ENCODE results near the gene CETN2.

The CETN2 gene

GRCh38 chrX:152830312-152831305, at the start of gene CETN2, which contains the start of gene NSDHL:
Gene CETN2, minus strand, starts transcription at chrX:152830757. Its CDS starts 47 bp downstream, at chrX:152830710.
Gene NSDHL, plus strand, starts transcription at chrX:152831063. Its CDS starts 15,262 bp downstream, at chrX:152846325.
- CTCF ChIA-PET, result interaction anchor here (1.2 kb wide), 1 partner anchor 10 kb away, joined by 7 read pairs; no protein-coding TSS in a partner anchor
- H3K9me3 Mint-ChIP-seq, result no peaks in the 10 kb centered on the region
- peak within 1 kb of the TSS; percentile 72 for H3K27ac Mint-ChIP-seq
- H3K36me3 Mint-ChIP-seq, result peaks cover 13% of the 10 kb centered on the region
- DNase-seq, result peak; percentile 95
- peak within 1 kb of the TSS; percentile 97 for H3K4me3 Mint-ChIP-seq
- H3K4me1 Mint-ChIP-seq, result peaks cover 35% of the 10 kb centered on the region
- no peaks in the 10 kb centered on the region for H3K27me3 Mint-ChIP-seq

GRCh38 chrX:152878976-152879755, 48.6 kb upstream of the CETN2 start:
- no peaks in the 10 kb centered on the region for H3K36me3 Mint-ChIP-seq
- peaks cover 4% of the 10 kb centered on the region for H3K27me3 Mint-ChIP-seq
- H3K4me1 Mint-ChIP-seq, result no peaks in the 10 kb centered on the region
- H3K27ac Mint-ChIP-seq, result no peak overlapping the region
- no peaks in the 10 kb centered on the region for H3K9me3 Mint-ChIP-seq
- DNase-seq, result no peak
- no peak overlapping the region for H3K4me3 Mint-ChIP-seq
- CTCF ChIA-PET, result no interaction called here

- Mint-ChIP-seq H3K27ac (no peak overlapping the region), H3K36me3 (no peaks in the 10 kb centered on the region), H3K27me3 (no peaks in the 10 kb centered on the region), H3K4me1 (peaks cover 4% of the 10 kb centered on the region), H3K4me3 (no peak overlapping the region), H3K9me3 (no peaks in the 10 kb centered on the region)
- CTCF ChIA-PET, result no interaction called here
- DNase-seq, result no peak
Measured at GRCh38 chrX:152876931-152877840, 46.6 kb upstream of the CETN2 start.

- H3K4me3 Mint-ChIP-seq, result no peak overlapping the region
- no peak for DNase-seq
- H3K4me1 Mint-ChIP-seq, result peaks cover 11% of the 10 kb centered on the region
- no peak overlapping the region for H3K27ac Mint-ChIP-seq
- H3K36me3 Mint-ChIP-seq, result peaks cover 13% of the 10 kb centered on the region
- no peaks in the 10 kb centered on the region for H3K27me3 Mint-ChIP-seq
- CTCF ChIA-PET, result no interaction called here
- H3K9me3 Mint-ChIP-seq, result no peaks in the 10 kb centered on the region
Measured at GRCh38 chrX:152873361-152873760, 42.8 kb upstream of the CETN2 start.

GRCh38 chrX:152872522-152872921, 42.0 kb upstream of the CETN2 start:
- H3K27ac Mint-ChIP-seq, result no peak overlapping the region
- no peak overlapping the region for H3K4me3 Mint-ChIP-seq
- peaks cover 14% of the 10 kb centered on the region for H3K36me3 Mint-ChIP-seq
- peaks cover 11% of the 10 kb centered on the region for H3K4me1 Mint-ChIP-seq
- CTCF ChIA-PET, result no interaction called here
- DNase-seq, result no peak
- no peaks in the 10 kb centered on the region for H3K27me3 Mint-ChIP-seq
- no peaks in the 10 kb centered on the region for H3K9me3 Mint-ChIP-seq

- CTCF ChIA-PET, result no interaction called here
- DNase-seq, result no peak
- Mint-ChIP-seq H3K4me3 (no peak overlapping the region), H3K4me1 (peaks cover 11% of the 10 kb centered on the region), H3K27me3 (no peaks in the 10 kb centered on the region), H3K36me3 (peaks cover 14% of the 10 kb centered on the region), H3K9me3 (no peaks in the 10 kb centered on the region), H3K27ac (no peak overlapping the region)
Measured at GRCh38 chrX:152871260-152871659, 40.7 kb upstream of the CETN2 start.

GRCh38 chrX:152869972-152870371, 39.4 kb upstream of the CETN2 start:
- no peaks in the 10 kb centered on the region for H3K27me3 Mint-ChIP-seq
- CTCF ChIA-PET, result no interaction called here
- H3K27ac Mint-ChIP-seq, result no peak overlapping the region
- H3K9me3 Mint-ChIP-seq, result no peaks in the 10 kb centered on the region
- H3K36me3 Mint-ChIP-seq, result peaks cover 14% of the 10 kb centered on the region
- H3K4me3 Mint-ChIP-seq, result no peak overlapping the region
- peaks cover 11% of the 10 kb centered on the region for H3K4me1 Mint-ChIP-seq
- DNase-seq, result no peak

GRCh38 chrX:152866386-152866785, 35.8 kb upstream of the CETN2 start:
- Mint-ChIP-seq H3K27me3 (no peaks in the 10 kb centered on the region), H3K9me3 (no peaks in the 10 kb centered on the region), H3K4me3 (no peak overlapping the region), H3K4me1 (no peaks in the 10 kb centered on the region), H3K36me3 (peaks cover 18% of the 10 kb centered on the region), H3K27ac (no peak overlapping the region)
- CTCF ChIA-PET, result no interaction called here
- no peak for DNase-seq

- Mint-ChIP-seq H3K9me3 (no peaks in the 10 kb centered on the region), H3K27me3 (no peaks in the 10 kb centered on the region), H3K36me3 (peaks cover 20% of the 10 kb centered on the region), H3K4me1 (no peaks in the 10 kb centered on the region), H3K4me3 (no peak overlapping the region), H3K27ac (no peak overlapping the region)
- no peak for DNase-seq
- CTCF ChIA-PET, result no interaction called here
Measured at GRCh38 chrX:152865232-152865920, 34.8 kb upstream of the CETN2 start.

GRCh38 chrX:152861826-152862225, 31.3 kb upstream of the CETN2 start:
- Mint-ChIP-seq H3K4me3 (no peak overlapping the region), H3K27me3 (no peaks in the 10 kb centered on the region), H3K36me3 (peaks cover 10% of the 10 kb centered on the region), H3K27ac (no peak overlapping the region), H3K4me1 (no peaks in the 10 kb centered on the region), H3K9me3 (no peaks in the 10 kb centered on the region)
- CTCF ChIA-PET, result no interaction called here
- no peak for DNase-seq

GRCh38 chrX:152861116-152861515, 30.6 kb upstream of the CETN2 start:
- Mint-ChIP-seq H3K4me3 (no peak overlapping the region), H3K9me3 (no peaks in the 10 kb centered on the region), H3K27me3 (no peaks in the 10 kb centered on the region), H3K36me3 (peaks cover 10% of the 10 kb centered on the region), H3K4me1 (no peaks in the 10 kb centered on the region), H3K27ac (no peak overlapping the region)
- no peak for DNase-seq
- CTCF ChIA-PET, result no interaction called here

GRCh38 chrX:152853986-152854385, 23.4 kb upstream of the CETN2 start:
- H3K4me1 Mint-ChIP-seq, result peaks cover 35% of the 10 kb centered on the region
- H3K27me3 Mint-ChIP-seq, result no peaks in the 10 kb centered on the region
- no peaks in the 10 kb centered on the region for H3K9me3 Mint-ChIP-seq
- H3K27ac Mint-ChIP-seq, result no peak overlapping the region
- H3K4me3 Mint-ChIP-seq, result no peak overlapping the region
- peaks cover 33% of the 10 kb centered on the region for H3K36me3 Mint-ChIP-seq
- CTCF ChIA-PET, result no interaction called here
- no peak for DNase-seq

GRCh38 chrX:152850465-152850864, 19.9 kb upstream of the CETN2 start:
- Mint-ChIP-seq H3K27me3 (no peaks in the 10 kb centered on the region), H3K4me1 (peaks cover 35% of the 10 kb centered on the region), H3K36me3 (peaks cover 40% of the 10 kb centered on the region), H3K27ac (no peak overlapping the region), H3K4me3 (no peak overlapping the region), H3K9me3 (no peaks in the 10 kb centered on the region)
- CTCF ChIA-PET, result no interaction called here
- DNase-seq, result no peak

Measured in activated naive CD4-positive, alpha-beta T cell treated with anti-CD3 and anti-CD28 coated beads, Interleukin-2, amount 10 ng/mL, durations not matched to agents 7 days and 5 days (primary cell).